Measurements from ENCODE around the gene ST6GAL1. TPM values are rescaled to one million over a fixed set of nuclear protein-coding genes. Genes with fewer than 3 reads are reported as not detected.
"Not testable (repeated sequence)": the region's sequence is repeated elsewhere in the genome, so short reads cannot be mapped to it uniquely, and the experiment has no call there.

The ST6GAL1 gene
- polyA plus RNA-seq, 3 donors from 2014 or later = 49.8 to 142 (median 74.4) TPM

DNA sequence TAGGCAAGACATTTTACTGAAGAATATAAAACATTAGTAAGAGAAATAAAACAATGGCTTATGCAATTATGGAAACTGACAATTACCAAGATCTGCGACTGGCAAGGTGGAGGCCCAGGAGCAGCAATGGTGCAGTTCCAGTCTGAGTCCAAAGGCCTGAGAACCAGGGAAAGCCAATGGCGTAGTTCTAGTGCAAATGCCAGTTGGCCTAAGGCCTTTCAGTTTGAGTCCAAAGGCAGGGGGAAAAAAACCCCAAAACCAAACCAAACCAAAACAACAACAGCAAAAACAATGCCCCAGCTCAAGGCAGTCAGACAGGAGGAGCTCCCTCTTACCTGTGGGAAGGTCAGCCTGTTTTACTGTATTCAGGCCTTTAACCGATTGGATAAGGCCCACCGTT is 72.6 kb downstream of the ST6GAL1 start:
- Mint-ChIP-seq H3K4me3 (no peak overlapping the region), H3K9me3 (no peaks in the 10 kb centered on the region), H3K27ac (no peak overlapping the region), H3K4me1 (peaks cover 63 to 92% of the 10 kb centered on the region in 2 donors), H3K36me3 (peaks cover 20 to 38% (median 21%) of the 10 kb centered on the region in 3 donors), H3K27me3 (ENCODE audit: low read depth in 3 of 3) (peaks cover 0 to 3% (median 0%) of the 10 kb centered on the region in 3 donors)
- no peak for DNase-seq

DNA sequence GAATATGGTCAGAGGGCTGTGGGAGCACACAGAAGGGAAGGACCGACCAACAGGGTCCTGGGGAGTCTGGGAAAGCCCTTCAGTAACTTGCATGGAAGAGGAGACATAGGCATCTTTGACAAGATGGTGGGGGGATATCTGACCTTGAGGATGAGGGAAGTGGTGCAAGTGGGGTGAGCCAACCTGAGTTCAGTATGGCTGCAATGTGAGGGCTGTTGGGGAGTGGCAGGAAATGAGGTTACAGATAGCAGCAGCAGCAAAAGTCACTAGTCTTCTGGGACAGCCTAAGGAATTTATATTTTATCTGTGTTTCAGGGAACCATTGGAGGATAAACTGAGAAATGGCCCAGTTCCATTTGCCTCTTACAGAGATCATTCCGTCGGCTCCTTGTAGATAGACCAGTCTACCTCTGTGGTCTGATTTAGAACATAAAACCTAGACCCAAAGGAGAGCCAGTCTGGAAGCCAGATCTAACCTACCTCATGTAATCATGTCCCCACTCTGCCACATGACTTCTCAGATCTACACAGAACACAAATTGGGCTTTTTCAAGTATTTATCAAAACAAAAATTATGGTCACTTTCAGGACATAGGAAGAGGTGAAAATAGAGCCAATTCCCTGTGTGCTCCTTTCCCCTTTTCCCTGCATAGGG is 75.6 kb downstream of the ST6GAL1 start:
- Mint-ChIP-seq H3K4me1 (peaks cover 54 to 77% of the 10 kb centered on the region in 2 donors), H3K36me3 (peaks cover 22 to 37% (median 28%) of the 10 kb centered on the region in 3 donors), H3K27ac (peak overlapping the region; percentile 47 to 89 (median 76)), H3K9me3 (no peaks in the 10 kb centered on the region), H3K27me3 (ENCODE audit: low read depth in 3 of 3) (peaks cover 0 to 2% (median 0%) of the 10 kb centered on the region in 3 donors), H3K4me3 (peak overlapping the region; percentile 3 to 56 (median 36))
- no peak for DNase-seq

DNA sequence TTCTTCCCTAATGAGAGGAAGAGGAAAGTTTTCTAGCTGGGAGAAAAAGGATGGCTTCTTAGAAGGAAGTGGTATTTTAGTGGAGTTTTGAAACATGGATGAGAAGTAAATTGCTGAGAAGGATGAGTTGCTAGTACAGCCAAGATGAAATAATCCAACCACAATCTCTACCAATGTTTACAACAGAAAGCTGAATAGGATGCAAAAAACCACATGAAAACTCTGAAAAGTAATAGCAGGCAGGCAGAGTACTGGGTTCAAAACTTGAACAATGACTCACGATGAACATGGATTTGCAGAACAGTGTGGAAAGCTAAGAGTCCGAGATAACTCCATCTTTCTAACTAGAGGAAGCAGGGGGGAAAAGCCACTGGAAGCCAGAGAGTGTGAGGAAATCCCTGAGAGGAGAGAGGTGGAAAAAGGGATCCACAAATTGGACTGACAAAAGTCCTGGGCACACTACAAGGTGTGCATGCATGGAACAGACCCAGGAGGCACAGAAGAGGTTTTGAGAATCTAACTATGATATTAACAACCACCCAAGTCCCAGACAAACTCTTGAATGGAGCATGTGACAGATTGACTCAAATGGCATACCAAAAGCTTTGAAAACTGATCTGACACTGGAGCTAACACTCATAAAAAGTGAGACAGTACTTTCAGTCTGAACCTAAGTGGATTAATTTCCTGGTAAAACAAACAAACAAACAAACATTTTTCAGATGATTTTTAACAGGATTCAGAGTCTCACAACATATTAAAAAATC is 76.7 kb downstream of the ST6GAL1 start:
- Mint-ChIP-seq H3K4me1 (peaks cover 57 to 80% of the 10 kb centered on the region in 2 donors), H3K27ac (peak overlapping the region; percentile 7 to 79 (median 44)), H3K9me3 (no peaks in the 10 kb centered on the region), H3K4me3 (peak overlapping the region in 1 of 5 donors; percentile 9), H3K36me3 (peaks cover 22 to 33% (median 26%) of the 10 kb centered on the region in 3 donors), H3K27me3 (ENCODE audit: low read depth in 3 of 3) (peaks cover 0 to 2% (median 0%) of the 10 kb centered on the region in 3 donors)
- DNase-seq = no peak

DNA sequence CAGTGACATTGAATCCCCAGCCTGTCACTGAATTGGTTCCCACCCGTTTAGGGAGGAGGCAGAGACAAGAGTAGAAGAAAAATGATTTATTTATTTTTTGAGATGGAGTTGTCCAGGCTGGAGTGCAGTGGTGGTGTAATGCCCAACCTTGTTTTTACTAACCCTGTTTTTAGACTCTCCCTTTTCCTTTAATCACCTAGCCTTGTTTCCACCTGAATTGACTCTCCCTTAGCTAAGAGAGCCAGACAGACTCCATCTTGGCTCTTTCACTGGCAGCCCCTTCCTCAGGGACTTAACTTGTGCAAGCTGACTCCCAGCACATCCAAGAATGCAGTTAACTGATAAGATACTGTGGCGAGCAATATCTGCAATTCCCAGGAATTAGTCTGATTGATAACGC is 80.1 kb downstream of the ST6GAL1 start:
- not testable (repeated sequence) for H3K27ac Mint-ChIP-seq; DNase-seq; H3K9me3 Mint-ChIP-seq; H3K27me3 Mint-ChIP-seq (ENCODE audit: low read depth in 3 of 3); H3K4me3 Mint-ChIP-seq
- Mint-ChIP-seq H3K4me1 (peaks cover 66 to 80% of the 10 kb centered on the region in 2 donors), H3K36me3 (peaks cover 16 to 34% (median 20%) of the 10 kb centered on the region in 3 donors)

DNA sequence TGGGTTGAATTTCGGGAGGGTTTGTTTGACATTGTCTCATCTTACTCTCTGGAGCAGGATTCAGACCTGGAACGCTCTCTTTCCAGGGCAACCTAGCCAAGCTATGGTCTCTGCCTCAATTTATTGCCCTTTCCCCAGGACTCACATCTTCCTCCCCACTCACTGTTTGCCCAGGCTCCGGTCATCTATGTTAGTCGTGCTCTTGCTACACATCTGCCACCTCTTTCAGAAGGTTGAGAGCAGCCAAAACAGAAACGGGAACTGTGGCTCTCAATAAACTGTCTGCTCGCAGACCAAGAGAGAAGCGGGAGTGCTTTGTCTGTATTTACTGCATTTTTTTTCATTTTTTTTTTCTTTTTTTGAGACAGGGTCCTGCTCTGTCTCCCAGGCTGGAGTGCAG is 81.6 kb downstream of the ST6GAL1 start:
- Mint-ChIP-seq H3K36me3 (peaks cover 9 to 25% (median 22%) of the 10 kb centered on the region in 3 donors), H3K4me1 (peaks cover 64 to 80% of the 10 kb centered on the region in 2 donors), H3K27me3 (ENCODE audit: low read depth in 3 of 3) (peaks cover 0 to 2% (median 2%) of the 10 kb centered on the region in 3 donors), H3K4me3 (peak overlapping the region in 1 of 5 donors; percentile 14), H3K27ac (peak overlapping the region in 5 of 6 donors; percentile 18 to 81 (median 43)), H3K9me3 (no peaks in the 10 kb centered on the region)
- DNase-seq = no peak

DNA sequence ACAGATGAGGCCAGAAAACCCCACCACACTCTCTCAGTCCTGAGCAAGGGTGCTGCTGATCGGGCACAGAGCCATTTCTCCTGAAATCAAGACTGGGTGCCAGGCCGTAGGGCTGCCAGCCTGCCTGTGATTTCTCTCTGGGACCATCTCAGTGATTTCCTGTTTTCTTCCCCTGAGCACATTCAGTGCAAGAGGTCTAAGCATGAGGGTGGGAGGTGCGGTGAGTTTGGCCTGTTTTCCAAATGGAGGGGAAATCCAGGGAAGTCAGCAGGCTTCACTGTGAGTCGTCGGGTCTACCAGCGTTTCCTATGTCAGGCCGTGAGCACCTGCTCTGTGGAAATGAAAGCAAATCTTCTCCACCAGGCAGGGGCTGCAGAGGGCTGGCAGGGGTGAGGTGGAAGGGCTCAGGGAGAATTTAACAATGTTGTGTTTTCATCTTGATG is 82.3 kb downstream of the ST6GAL1 start:
- DNase-seq = no peak
- H3K4me1 Mint-ChIP-seq = peaks cover 58 to 80% of the 10 kb centered on the region in 2 donors
- peaks cover 0 to 2% (median 2%) of the 10 kb centered on the region in 3 donors for H3K27me3 Mint-ChIP-seq (ENCODE audit: low read depth in 3 of 3)
- H3K9me3 Mint-ChIP-seq = no peaks in the 10 kb centered on the region
- H3K4me3 Mint-ChIP-seq = peak overlapping the region in 4 of 5 donors; percentile 22 to 59 (median 38)
- H3K36me3 Mint-ChIP-seq = peaks cover 7 to 20% (median 18%) of the 10 kb centered on the region in 3 donors
- H3K27ac Mint-ChIP-seq = peak overlapping the region; percentile 28 to 90 (median 76)

DNA sequence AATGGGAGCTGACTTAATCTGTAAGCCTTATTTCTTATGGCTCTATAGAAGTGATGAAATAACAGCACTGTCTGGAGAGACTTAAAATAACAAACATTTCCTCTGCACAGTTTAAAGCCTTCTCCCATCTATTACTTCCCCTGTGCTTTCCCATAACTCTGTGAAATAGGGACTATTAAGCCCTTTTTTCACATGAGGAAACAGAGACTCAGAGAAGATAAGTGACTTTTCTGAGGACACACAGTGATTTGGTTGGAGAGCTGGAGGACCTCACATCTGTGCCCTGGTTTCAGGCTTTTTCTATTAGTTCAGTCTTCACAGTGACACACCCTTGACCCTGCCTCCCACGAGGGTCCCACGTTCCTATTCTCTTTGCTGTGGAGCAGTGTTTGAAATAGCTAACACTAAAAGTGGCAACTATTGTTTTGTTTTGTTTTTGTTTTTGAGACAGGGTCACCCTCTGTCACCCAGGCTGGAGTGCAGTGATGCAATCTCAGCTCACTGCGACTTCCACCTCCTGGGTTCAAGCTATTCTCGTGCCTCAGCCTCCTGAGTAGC is 82.9 kb downstream of the ST6GAL1 start:
- DNase-seq = no peak
- peaks cover under 1 to 15% (median 14%) of the 10 kb centered on the region in 3 donors for H3K36me3 Mint-ChIP-seq
- peak overlapping the region in 1 of 5 donors; percentile 36 for H3K4me3 Mint-ChIP-seq
- peak overlapping the region in 5 of 6 donors; percentile 58 to 90 (median 75) for H3K27ac Mint-ChIP-seq
- no peaks in the 10 kb centered on the region for H3K9me3 Mint-ChIP-seq
- H3K27me3 Mint-ChIP-seq (ENCODE audit: low read depth in 3 of 3) = peaks cover 0 to 2% (median 2%) of the 10 kb centered on the region in 3 donors
- H3K4me1 Mint-ChIP-seq = peaks cover 52 to 80% of the 10 kb centered on the region in 2 donors

DNA sequence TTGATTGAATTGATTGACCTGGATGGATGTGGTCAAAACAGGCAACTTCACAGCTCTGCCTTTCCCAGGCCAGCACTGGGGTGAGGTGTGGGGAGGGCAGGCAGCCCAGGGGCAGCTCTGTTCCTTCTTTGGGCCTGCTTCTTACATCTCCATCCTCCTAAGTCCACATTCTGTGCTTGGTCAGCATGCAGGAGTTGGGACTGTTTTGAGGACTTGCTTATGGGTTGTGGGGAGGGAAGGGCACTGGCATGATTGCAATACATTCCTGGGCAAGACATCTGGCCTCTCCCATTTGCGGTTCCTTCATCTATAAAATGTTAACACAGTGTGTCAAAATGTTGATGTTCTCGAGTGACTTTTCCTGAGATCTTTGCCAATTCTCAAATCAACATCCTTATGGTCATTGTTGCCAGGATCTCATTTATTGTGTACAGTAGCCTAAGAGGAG is 84.1 kb downstream of the ST6GAL1 start:
- Mint-ChIP-seq H3K4me3 (peak overlapping the region in 2 of 5 donors; percentile 7 to 44), H3K27ac (peak overlapping the region in 4 of 6 donors; percentile 65 to 82 (median 68)), H3K27me3 (ENCODE audit: low read depth in 3 of 3) (peaks cover 0 to 2% (median 0%) of the 10 kb centered on the region in 3 donors), H3K9me3 (no peaks in the 10 kb centered on the region), H3K36me3 (peaks cover 0 to 17% (median 10%) of the 10 kb centered on the region in 3 donors), H3K4me1 (peaks cover 59 to 85% of the 10 kb centered on the region in 2 donors)
- DNase-seq = no peak

DNA sequence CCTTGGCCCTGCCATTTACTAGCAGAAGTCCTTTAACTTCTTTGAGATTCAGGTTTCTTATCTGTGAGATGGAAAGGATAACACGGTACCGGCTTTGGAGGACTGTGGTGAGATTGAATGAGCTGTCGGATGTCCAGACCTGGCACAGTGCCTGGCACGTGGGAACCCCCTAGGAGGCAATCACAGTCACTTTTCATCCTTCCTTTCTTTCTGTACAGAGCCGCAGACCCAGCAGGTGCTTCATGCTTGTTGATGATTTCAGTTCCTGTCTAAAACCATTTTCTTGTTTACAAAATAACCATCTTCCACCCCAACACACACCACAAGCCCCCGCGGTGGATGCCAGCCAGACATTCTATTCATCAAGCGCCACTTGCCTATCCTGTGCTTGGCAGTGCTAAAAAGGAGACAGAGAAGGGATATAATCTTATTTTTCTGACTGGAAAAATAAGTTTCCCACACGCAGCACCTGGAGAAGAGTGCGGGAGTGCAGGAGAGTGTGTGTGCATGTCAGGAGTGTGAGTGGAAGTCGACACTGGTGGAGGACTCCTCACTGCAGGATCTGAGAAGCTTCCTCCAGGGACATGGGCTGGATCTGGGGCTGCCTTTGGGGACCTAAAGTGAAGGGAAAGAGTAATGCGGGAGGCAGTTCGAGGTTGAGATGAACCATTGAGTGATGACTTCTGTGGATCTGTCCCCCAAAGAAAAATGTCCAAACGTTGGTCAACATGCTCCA is 85.7 kb downstream of the ST6GAL1 start:
- Mint-ChIP-seq H3K36me3 (peaks cover 4 to 19% (median 10%) of the 10 kb centered on the region in 3 donors), H3K27me3 (ENCODE audit: low read depth in 3 of 3) (peaks cover 0 to 2% (median 1%) of the 10 kb centered on the region in 3 donors), H3K9me3 (no peaks in the 10 kb centered on the region), H3K27ac (peak overlapping the region in 5 of 6 donors; percentile 43 to 69 (median 63)), H3K4me3 (no peak overlapping the region), H3K4me1 (peaks cover 65 to 97% of the 10 kb centered on the region in 2 donors)
- DNase-seq = no peak

DNA sequence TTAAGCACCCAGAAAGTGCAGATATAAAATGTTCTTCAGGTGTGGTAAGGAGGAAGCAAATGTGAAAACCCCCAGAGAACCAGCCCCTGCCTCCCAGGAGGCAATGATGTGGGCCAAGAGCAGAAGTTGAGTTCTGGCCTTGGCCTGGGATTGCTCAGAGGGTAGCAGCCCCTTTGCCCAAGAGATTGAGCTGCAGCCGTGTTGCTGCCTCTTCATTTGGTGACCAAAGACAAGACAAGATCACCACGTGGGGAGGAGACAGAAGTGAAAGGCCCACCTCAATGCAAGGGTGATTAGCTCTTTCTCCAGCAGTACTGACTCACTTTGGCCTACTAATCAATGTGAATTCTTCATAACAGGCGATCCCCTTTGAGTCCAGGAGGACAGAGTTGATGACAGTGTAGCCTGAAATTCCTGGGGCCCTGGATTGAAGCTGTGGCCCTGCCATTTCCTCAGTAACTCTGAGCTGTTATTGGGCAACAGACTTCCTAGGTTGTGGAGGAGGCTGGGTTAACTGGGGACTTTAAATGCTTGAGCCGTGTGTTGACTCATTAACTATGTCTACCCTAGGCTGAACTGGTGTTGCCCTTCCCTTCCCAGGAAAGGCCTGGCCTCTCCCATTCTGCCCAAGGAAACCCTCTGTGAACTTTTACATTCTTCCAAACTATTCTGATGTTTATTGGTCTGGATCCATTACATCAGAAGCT is 86.5 kb downstream of the ST6GAL1 start:
- H3K9me3 Mint-ChIP-seq = no peaks in the 10 kb centered on the region
- DNase-seq = no peak
- peaks cover 0 to 2% (median 1%) of the 10 kb centered on the region in 3 donors for H3K27me3 Mint-ChIP-seq (ENCODE audit: low read depth in 3 of 3)
- H3K4me3 Mint-ChIP-seq = no peak overlapping the region
- peaks cover 62 to 91% of the 10 kb centered on the region in 2 donors for H3K4me1 Mint-ChIP-seq
- H3K36me3 Mint-ChIP-seq = peaks cover 4 to 19% (median 10%) of the 10 kb centered on the region in 3 donors
- peak overlapping the region in 4 of 6 donors; percentile 53 to 68 (median 60) for H3K27ac Mint-ChIP-seq

DNA sequence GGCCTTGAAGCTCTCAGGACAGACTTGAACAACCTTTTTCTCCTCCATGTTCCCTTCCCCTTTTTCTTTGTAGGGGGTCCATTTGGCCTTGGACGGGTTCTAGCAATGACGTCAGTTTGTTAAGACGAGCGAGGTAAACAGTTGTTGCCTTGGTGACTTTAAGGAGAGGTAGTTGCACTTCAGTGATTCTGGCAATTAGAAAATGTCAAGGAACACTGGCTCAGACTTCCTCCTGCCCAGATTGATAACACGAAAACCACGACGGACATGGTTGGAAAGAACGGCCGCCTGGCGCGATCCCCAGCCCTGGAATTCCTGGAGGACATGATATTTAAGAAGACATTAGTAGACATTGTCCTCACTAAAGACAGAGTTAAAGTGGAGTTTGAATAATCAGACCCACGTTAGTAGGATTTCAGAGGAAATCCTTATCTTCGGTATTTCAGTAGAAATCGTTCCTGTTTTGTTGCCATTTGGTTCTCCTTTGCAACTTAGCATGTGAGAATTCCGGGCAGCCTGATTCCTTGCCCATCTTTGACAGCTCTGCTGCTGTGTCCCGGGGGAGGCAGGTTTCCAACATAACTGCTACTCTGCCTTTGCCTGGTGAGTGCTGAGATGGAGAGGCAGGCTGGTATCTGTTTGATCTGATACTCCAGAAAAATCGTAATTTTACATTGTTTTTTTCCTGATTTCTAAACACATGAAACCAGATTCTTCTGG is 87.3 kb downstream of the ST6GAL1 start:
- Mint-ChIP-seq H3K36me3 (peaks cover 4 to 18% (median 10%) of the 10 kb centered on the region in 3 donors), H3K27ac (peak overlapping the region in 1 of 6 donors; percentile 35), H3K27me3 (ENCODE audit: low read depth in 3 of 3) (peaks cover 0 to 2% (median 1%) of the 10 kb centered on the region in 3 donors), H3K9me3 (no peaks in the 10 kb centered on the region), H3K4me1 (peaks cover 58 to 91% of the 10 kb centered on the region in 2 donors), H3K4me3 (no peak overlapping the region)
- no peak for DNase-seq

DNA sequence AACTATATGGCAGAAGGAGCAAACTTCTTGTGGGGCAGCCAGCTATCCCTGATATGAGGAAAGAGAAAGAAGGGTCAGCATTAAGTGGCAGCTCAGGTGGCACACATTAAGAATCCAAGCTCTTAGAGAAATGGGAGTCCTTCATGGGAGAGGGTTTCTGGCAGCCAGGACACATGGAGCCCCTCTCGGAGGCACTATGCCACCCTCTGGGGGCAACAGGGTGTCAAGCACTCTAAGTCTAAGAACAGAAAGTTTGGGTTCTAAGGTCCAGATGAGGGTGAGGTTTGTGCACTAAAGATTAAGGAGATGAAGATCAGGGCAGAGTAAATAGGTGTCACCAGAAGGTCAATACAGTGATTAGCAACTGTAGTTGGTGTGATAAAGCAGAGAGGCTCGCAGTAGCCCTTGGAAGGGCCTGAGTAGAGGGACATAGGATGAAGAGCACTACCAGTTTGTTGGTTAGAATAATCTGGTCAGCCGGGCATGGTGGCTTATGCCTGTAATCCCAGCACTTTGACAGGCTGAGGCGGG is 89.3 kb downstream of the ST6GAL1 start:
- Mint-ChIP-seq H3K9me3 (no peaks in the 10 kb centered on the region), H3K4me1 (peaks cover 50 to 86% of the 10 kb centered on the region in 2 donors), H3K27ac (peak overlapping the region; percentile 6 to 70 (median 52)), H3K4me3 (no peak overlapping the region), H3K36me3 (peaks cover 4 to 17% (median 14%) of the 10 kb centered on the region in 3 donors), H3K27me3 (ENCODE audit: low read depth in 3 of 3) (peaks cover 0 to 2% (median 1%) of the 10 kb centered on the region in 3 donors)
- DNase-seq = no peak

Data from immature natural killer cell (primary cell).